H4 (cell line): ENCODE data around the gene DNMBP. TPM values are rescaled to one million over a fixed set of nuclear protein-coding genes. Genes with fewer than 3 reads are reported as not detected.
"Not testable (repeated sequence)": the region's sequence is repeated elsewhere in the genome, so short reads cannot be mapped to it uniquely, and the experiment has no call there.

Experiments
- DNase-seq: peaks from one replicate; pipeline ENCODE4 v3.0.0-alpha.2; 2015; ENCODE audit warnings: low spot score
- total RNA-seq: library from RNA; depleted of rRNA; stranded (reverse); fragments of >200 nt; shearing (Covaris generic); gene quantifications from 2 replicates; pipeline ENCODE4 v1.2.3, GENCODE V29; 2014

Gene DNMBP
- total RNA-seq, 1 experiment from 2014 or later = 7.3 TPM

GRCh38 chr10:99917963-99918825 is 91.6 kb downstream of the DNMBP start:
- DNase-seq = no peak

- no peak for DNase-seq
These were observed 93.0 kb downstream of the DNMBP start for GRCh38 chr10:99916776-99917175.

- no peak for DNase-seq
These were observed 94.3 kb downstream of the DNMBP start for GRCh38 chr10:99915414-99915813.

- DNase-seq = no peak
These were observed 95.5 kb downstream of the DNMBP start for GRCh38 chr10:99914236-99914635.

GRCh38 chr10:99913831-99914235 is 95.9 kb downstream of the DNMBP start:
- no peak for DNase-seq

- no peak for DNase-seq
These were observed 97.7 kb downstream of the DNMBP start for GRCh38 chr10:99912041-99912440.

GRCh38 chr10:99908512-99908911 is 101.2 kb downstream of the DNMBP start:
- DNase-seq = no peak

GRCh38 chr10:99906470-99906869 is 103.3 kb downstream of the DNMBP start:
- peak; percentile 66 for DNase-seq

GRCh38 chr10:99905971-99906370 is 103.8 kb downstream of the DNMBP start:
- no peak for DNase-seq

GRCh38 chr10:99895867-99896266 is 113.9 kb downstream of the DNMBP start:
- no peak for DNase-seq

GRCh38 chr10:99895066-99895465 is 114.7 kb downstream of the DNMBP start:
- DNase-seq = not testable (repeated sequence)

GRCh38 chr10:99894613-99895012 is 115.1 kb downstream of the DNMBP start:
- DNase-seq = no peak

- no peak for DNase-seq
These were observed 121.1 kb downstream of the DNMBP start for GRCh38 chr10:99888622-99889021.

- no peak for DNase-seq
These were observed 126.2 kb downstream of the DNMBP start for GRCh38 chr10:99883523-99883922.

GRCh38 chr10:99881371-99881770 is 128.4 kb downstream of the DNMBP start:
- no peak for DNase-seq

GRCh38 chr10:99880080-99880835 is 129.5 kb downstream of the DNMBP start:
- no peak for DNase-seq

- DNase-seq = no peak
These were observed 134.3 kb downstream of the DNMBP start for GRCh38 chr10:99875473-99875872.

- DNase-seq = no peak
These were observed 135.2 kb downstream of the DNMBP start for GRCh38 chr10:99874341-99875085.

- no peak for DNase-seq
These were observed 135.9 kb downstream of the DNMBP start for GRCh38 chr10:99873846-99874245.

GRCh38 chr10:99872367-99873162 is 137.2 kb downstream of the DNMBP start:
- DNase-seq = peak; percentile 51

- DNase-seq = peak; percentile 64
These were observed 139.5 kb downstream of the DNMBP start for GRCh38 chr10:99870123-99870730.
